ENCODE measurements around the gene SMIM13.

SMIM13 gene

GRCh38 chr6:11050731-11051130 is 42.9 kb upstream of the SMIM13 start:
- H3K27me3 ChIP-seq (ENCODE audit: low read length): no peaks in the 10 kb centered on the region
- no peak overlapping the region for H2AFZ ChIP-seq (ENCODE audit: low read depth, low read length, severe bottlenecking)
- no peak overlapping the region for H3K4me2 ChIP-seq (ENCODE audit: low read depth, low read length, poor library complexity, severe bottlenecking)
- H3F3A ChIP-seq (ENCODE audit: insufficient read depth): no peaks in the 10 kb centered on the region
- no peaks in the 10 kb centered on the region for H3K9me2 ChIP-seq (replicated peaks; ENCODE audit: insufficient read depth, low read length)
- no peak overlapping the region for H3K27ac ChIP-seq (ENCODE audit: low read depth, low read length)
- H3K9me3 ChIP-seq (ENCODE audit: insufficient read depth, low read length): no peaks in the 10 kb centered on the region
- H3K36me3 ChIP-seq (ENCODE audit: low read length): no peaks in the 10 kb centered on the region
- H4K20me1 ChIP-seq (ENCODE audit: low read depth, low read length): no peaks in the 10 kb centered on the region
- TF ChIP-seq EZH2phosphoT487 (conservative IDR thresholded peaks at IDR 0.05; ENCODE audit: low read length) (no peak), CTCF (IDR thresholded peaks at IDR 0.05; ENCODE audit: insufficient read depth, low read length, poor library complexity, severe bottlenecking) (no peak)
- H3K9ac ChIP-seq (ENCODE audit: low read length): no peak overlapping the region
- no peak overlapping the region for H3K4me3 ChIP-seq (ENCODE audit: insufficient read depth, low read length, poor library complexity, severe bottlenecking)
- no peaks in the 10 kb centered on the region for H3K79me2 ChIP-seq (ENCODE audit: insufficient read depth, low read length)

GRCh38 chr6:11053307-11053706 is 40.3 kb upstream of the SMIM13 start:
- H3K4me3 ChIP-seq (ENCODE audit: insufficient read depth, low read length, poor library complexity, severe bottlenecking): no peak overlapping the region
- H3K27me3 ChIP-seq (ENCODE audit: low read length): no peaks in the 10 kb centered on the region
- no peak overlapping the region for H3K9ac ChIP-seq (ENCODE audit: low read length)
- no peaks in the 10 kb centered on the region for H3K36me3 ChIP-seq (ENCODE audit: low read length)
- H3K79me2 ChIP-seq (ENCODE audit: insufficient read depth, low read length): no peaks in the 10 kb centered on the region
- H3F3A ChIP-seq (ENCODE audit: insufficient read depth): no peaks in the 10 kb centered on the region
- no peaks in the 10 kb centered on the region for H4K20me1 ChIP-seq (ENCODE audit: low read depth, low read length)
- H2AFZ ChIP-seq (ENCODE audit: low read depth, low read length, severe bottlenecking): no peak overlapping the region
- no peak overlapping the region for H3K27ac ChIP-seq (ENCODE audit: low read depth, low read length)
- H3K9me3 ChIP-seq (ENCODE audit: insufficient read depth, low read length): no peaks in the 10 kb centered on the region
- no peak for TF ChIP-seq EZH2phosphoT487 (conservative IDR thresholded peaks at IDR 0.05; ENCODE audit: low read length)
- H3K4me2 ChIP-seq (ENCODE audit: low read depth, low read length, poor library complexity, severe bottlenecking): no peak overlapping the region
- H3K9me2 ChIP-seq (replicated peaks; ENCODE audit: insufficient read depth, low read length): no peaks in the 10 kb centered on the region

GRCh38 chr6:11054722-11055121 is 38.9 kb upstream of the SMIM13 start:
- Histone ChIP-seq H3K9me3 (ENCODE audit: insufficient read depth, low read length) (no peaks in the 10 kb centered on the region), H3K4me3 (ENCODE audit: insufficient read depth, low read length, poor library complexity, severe bottlenecking) (no peak overlapping the region), H3K79me2 (ENCODE audit: insufficient read depth, low read length) (no peaks in the 10 kb centered on the region), H4K20me1 (ENCODE audit: low read depth, low read length) (no peaks in the 10 kb centered on the region), H3K27ac (ENCODE audit: low read depth, low read length) (no peak overlapping the region), H3K4me2 (ENCODE audit: low read depth, low read length, poor library complexity, severe bottlenecking) (no peak overlapping the region), H3K36me3 (ENCODE audit: low read length) (no peaks in the 10 kb centered on the region), H3K9me2 (replicated peaks; ENCODE audit: insufficient read depth, low read length) (no peaks in the 10 kb centered on the region), H2AFZ (ENCODE audit: low read depth, low read length, severe bottlenecking) (no peak overlapping the region), H3F3A (ENCODE audit: insufficient read depth) (no peaks in the 10 kb centered on the region), H3K9ac (ENCODE audit: low read length) (no peak overlapping the region), H3K27me3 (ENCODE audit: low read length) (no peaks in the 10 kb centered on the region)
- no peak for TF ChIP-seq EZH2phosphoT487 (conservative IDR thresholded peaks at IDR 0.05; ENCODE audit: low read length)
- TF ChIP-seq CTCF (IDR thresholded peaks at IDR 0.05; ENCODE audit: insufficient read depth, low read length, poor library complexity, severe bottlenecking): no peak

- Histone ChIP-seq H3K79me2 (ENCODE audit: insufficient read depth, low read length) (no peaks in the 10 kb centered on the region), H3K4me2 (ENCODE audit: low read depth, low read length, poor library complexity, severe bottlenecking) (no peak overlapping the region), H3F3A (ENCODE audit: insufficient read depth) (no peaks in the 10 kb centered on the region), H3K27ac (ENCODE audit: low read depth, low read length) (no peak overlapping the region), H3K9me2 (replicated peaks; ENCODE audit: insufficient read depth, low read length) (no peaks in the 10 kb centered on the region), H3K9me3 (ENCODE audit: insufficient read depth, low read length) (no peaks in the 10 kb centered on the region), H3K4me3 (ENCODE audit: insufficient read depth, low read length, poor library complexity, severe bottlenecking) (no peak overlapping the region), H3K27me3 (ENCODE audit: low read length) (no peaks in the 10 kb centered on the region), H2AFZ (ENCODE audit: low read depth, low read length, severe bottlenecking) (no peak overlapping the region), H3K36me3 (ENCODE audit: low read length) (no peaks in the 10 kb centered on the region), H3K9ac (ENCODE audit: low read length) (no peak overlapping the region), H4K20me1 (ENCODE audit: low read depth, low read length) (no peaks in the 10 kb centered on the region)
- TF ChIP-seq EZH2phosphoT487 (conservative IDR thresholded peaks at IDR 0.05; ENCODE audit: low read length) (no peak), CTCF (IDR thresholded peaks at IDR 0.05; ENCODE audit: insufficient read depth, low read length, poor library complexity, severe bottlenecking) (no peak)
Measured at GRCh38 chr6:11055127-11055627, 38.5 kb upstream of the SMIM13 start.

All from SU-DHL-6 (cell line).